ENCODE measurements around the gene ALPI.

ALPI gene

DNA sequence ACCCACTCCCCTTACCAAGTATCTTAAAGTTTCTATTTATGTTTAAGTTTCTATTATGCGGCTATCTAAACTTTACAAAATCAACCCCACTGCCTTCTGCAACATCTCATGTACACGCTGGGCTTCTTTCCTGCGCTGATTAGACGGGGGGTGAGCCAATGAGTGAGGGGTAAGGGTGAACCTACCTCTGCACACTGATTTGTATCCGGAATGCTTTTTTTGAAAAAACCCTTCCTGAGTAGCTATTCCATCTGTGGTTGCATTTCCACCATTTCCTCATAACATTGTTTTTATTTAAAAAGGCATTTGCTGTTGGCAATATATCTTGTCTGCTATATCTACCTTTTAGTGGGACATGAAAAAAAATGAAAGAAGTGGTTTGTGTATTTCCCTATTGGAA lies 43.0 kb upstream of the ALPI start:
- in situ Hi-C loops (cut with HindIII; ENCODE audit: low sequenced_read_pairs): no loop called here
- TF ChIP-seq, protein P1, sequence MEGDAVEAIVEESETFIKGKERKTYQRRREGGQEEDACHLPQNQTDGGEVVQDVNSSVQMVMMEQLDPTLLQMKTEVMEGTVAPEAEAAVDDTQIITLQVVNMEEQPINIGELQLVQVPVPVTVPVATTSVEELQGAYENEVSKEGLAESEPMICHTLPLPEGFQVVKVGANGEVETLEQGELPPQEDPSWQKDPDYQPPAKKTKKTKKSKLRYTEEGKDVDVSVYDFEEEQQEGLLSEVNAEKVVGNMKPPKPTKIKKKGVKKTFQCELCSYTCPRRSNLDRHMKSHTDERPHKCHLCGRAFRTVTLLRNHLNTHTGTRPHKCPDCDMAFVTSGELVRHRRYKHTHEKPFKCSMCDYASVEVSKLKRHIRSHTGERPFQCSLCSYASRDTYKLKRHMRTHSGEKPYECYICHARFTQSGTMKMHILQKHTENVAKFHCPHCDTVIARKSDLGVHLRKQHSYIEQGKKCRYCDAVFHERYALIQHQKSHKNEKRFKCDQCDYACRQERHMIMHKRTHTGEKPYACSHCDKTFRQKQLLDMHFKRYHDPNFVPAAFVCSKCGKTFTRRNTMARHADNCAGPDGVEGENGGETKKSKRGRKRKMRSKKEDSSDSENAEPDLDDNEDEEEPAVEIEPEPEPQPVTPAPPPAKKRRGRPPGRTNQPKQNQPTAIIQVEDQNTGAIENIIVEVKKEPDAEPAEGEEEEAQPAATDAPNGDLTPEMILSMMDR (IDR thresholded peaks at IDR 0.05; ENCODE audit: low read depth, low read length): no peak
- H3K4me3 ChIP-seq (ENCODE audit: low read depth, low read length): no peak overlapping the region
- no peak for DNase-seq (ENCODE audit: low read depth, low spot score)

DNA sequence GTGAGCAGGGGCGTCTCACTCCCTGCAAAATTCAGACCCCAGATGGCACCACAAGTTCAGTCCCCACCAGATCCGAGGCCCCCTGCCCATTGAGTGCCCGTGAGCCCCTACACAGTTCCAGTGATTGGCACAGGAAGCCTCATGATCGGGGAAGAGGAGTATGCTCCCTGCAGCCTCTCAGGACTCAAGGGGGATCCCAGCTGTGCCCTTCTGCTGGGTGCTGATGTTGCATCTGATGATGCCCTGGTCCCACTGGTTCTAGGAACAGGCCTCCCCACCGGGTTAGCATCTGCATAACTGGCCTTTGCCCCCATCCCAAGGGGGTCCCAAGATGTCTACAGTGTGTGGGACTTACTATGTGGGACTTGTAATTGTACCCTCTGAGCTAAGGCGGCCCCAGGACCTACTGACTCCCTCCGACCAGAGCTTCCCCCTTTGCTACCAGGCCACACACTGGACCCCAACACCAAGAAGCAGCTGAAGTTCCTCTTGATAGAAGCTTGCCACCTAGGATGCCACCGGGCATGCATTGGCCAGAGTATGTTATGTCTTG lies 40.7 kb upstream of the ALPI start:
- H3K4me3 ChIP-seq (ENCODE audit: low read depth, low read length): no peak overlapping the region
- TF ChIP-seq, protein P1 (IDR thresholded peaks at IDR 0.05; ENCODE audit: low read depth, low read length): no peak
- in situ Hi-C loops (cut with HindIII; ENCODE audit: low sequenced_read_pairs): no loop called here
- no peak for DNase-seq (ENCODE audit: low read depth, low spot score)

DNA sequence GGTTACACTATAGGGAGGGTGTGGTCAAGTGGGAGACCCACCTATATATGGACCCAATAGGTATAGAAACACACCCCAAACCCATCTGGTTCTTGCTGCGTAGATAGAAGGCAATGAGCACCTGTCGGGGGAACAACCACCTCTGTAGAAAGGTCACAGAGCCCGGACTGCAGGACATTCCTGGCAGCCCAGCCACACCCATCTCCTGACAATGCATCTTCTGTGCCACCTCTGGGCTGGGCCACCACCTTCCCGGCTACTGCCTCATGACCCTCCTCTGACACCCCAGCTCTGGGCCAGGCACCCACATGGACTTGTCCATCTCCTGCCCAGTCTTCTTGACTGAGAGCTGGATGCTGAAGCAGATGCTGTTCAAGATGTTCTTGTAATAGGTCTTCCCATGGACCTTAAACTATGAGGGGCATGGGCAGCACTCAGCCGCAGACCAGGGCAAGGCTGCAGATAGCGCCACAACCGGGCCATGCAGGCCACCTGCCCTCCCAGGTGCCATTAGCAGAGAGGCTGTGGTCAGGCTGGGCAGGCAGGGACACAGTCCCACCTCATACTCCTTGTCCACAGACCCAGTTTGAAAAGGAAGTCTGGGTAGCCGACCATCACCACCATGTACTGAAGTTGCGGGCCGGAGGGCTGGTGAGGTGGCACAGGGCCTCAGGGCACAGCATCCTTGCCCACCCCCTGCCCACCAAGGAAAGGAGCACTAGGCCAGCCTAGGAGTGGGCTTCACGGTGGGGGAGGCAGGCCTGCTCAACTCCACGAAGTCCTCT lies 40.0 kb upstream of the ALPI start:
- TF ChIP-seq, protein P1 (IDR thresholded peaks at IDR 0.05; ENCODE audit: low read depth, low read length): no peak
- H3K4me3 ChIP-seq (ENCODE audit: low read depth, low read length): no peak overlapping the region
- no peak for DNase-seq (ENCODE audit: low read depth, low spot score)
- in situ Hi-C loops (cut with HindIII; ENCODE audit: low sequenced_read_pairs): no loop called here

DNA sequence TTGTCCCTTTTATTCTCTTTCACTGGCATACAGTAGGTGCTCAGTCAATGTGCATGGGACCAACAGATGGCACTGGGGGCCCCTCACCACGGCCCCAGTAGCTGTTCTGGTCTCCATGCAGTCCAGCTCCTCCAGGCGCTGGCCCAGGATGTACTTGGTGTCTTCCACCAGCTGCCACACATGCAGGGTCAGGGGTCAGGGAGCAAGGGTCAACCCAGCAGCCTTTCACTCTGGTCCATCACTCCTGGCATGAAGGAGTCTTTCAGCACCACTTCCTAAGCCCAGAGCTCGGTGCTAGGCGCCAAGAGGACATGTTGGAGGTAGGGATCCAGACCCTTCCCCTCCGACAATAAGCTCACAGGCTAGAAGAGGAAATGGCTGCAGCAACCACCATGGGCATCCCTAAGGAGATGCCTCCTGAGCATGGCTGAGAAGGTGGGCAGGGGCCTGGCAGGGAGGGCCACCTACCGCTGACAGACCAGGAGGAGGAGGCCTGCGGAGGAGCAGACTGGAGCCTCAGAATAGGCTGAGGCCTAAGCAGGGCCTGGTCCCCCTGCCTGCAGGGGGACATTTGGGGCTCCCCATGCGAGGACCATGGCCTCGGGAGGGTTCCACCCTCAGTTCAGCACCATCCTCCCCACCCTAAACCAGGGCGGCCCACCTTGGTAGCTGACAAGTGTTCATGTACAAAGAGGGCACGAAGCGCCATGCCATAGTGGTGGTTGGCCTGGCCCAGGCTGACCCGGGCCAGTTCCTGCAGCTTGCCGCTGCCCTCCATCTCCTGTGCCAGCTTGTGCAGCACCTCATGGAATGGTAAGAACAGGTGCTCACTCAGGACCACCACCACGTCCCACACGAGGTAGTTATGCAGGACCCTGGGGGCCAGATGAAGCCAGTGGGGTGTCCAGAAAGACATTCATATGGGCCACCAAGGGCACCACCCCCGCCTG lies 39.2 kb upstream of the ALPI start:
- DNase-seq (ENCODE audit: low read depth, low spot score): no peak
- TF ChIP-seq, protein P1 (IDR thresholded peaks at IDR 0.05; ENCODE audit: low read depth, low read length): no peak
- H3K4me3 ChIP-seq (ENCODE audit: low read depth, low read length): no peak overlapping the region
- in situ Hi-C loops (cut with HindIII; ENCODE audit: low sequenced_read_pairs): no loop called here

DNA sequence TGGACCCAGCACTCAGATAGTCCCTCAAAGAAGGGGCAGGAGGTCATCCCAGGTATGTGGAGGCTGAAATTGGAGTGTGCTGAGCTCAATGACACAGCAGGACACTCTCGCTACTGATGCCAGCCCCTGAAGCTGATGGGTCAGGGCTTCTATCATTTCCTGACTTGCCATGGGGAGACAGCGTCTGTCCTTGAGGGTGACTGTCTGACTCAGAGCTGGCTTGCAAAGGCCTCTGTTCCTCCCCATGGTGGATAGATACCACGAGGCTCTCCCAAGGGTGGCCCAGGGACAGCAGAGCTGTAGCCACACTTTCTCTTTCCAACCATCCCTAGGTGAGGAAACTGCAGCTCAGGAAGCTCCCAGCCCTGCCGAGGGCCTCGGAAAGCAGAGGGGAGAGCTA lies 38.5 kb upstream of the ALPI start:
- in situ Hi-C loops (cut with HindIII; ENCODE audit: low sequenced_read_pairs): no loop called here
- no peak for DNase-seq (ENCODE audit: low read depth, low spot score)
- TF ChIP-seq, protein P1 (IDR thresholded peaks at IDR 0.05; ENCODE audit: low read depth, low read length): no peak
- H3K4me3 ChIP-seq (ENCODE audit: low read depth, low read length): no peak overlapping the region

DNA sequence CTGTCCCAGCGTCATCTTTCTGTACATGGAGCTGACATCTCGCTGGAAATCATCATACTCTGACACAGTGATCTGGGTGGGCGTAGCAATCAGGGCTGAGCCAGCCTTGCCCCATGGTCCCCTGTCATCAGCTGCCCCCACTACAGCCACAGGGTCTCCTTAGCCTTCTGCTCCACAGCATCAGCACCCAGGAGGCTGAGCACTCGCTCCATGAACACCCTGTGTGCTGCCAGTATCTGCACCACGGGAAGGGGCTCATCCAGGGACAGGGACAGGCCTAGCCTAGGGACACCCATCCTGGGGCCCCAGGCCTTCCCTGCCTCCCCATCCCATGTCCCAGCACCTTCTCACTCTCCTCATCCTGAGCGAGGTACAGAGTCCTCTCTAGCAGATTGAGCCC lies 37.9 kb upstream of the ALPI start:
- in situ Hi-C loops (cut with HindIII; ENCODE audit: low sequenced_read_pairs): no loop called here
- DNase-seq (ENCODE audit: low read depth, low spot score): no peak
- H3K4me3 ChIP-seq (ENCODE audit: low read depth, low read length): no peak overlapping the region
- TF ChIP-seq, protein P1 (IDR thresholded peaks at IDR 0.05; ENCODE audit: low read depth, low read length): no peak
